PC-9 (cell line): Measurements from ENCODE around the gene CNNM4. TPM values are rescaled to one million over a fixed set of nuclear protein-coding genes. Genes with fewer than 3 reads are reported as not detected.

Experiments
- BruUV-seq: library from RNA; stranded (reverse); fragments of 400-500 nt; replicated peaks from 2 replicates; lab custom pipeline; 2021; lab: Mats Ljungman, UMichigan
- CTCF ChIA-PET: fragments of 300-600 bp; sonication (Branson Sonifier 250); formaldehyde crosslinking; loops from one replicate; lab custom pipeline; 2022; ENCODE audit warnings: antibody characterized with exemption; lab: Charles Lee
- POLR2A ChIA-PET: fragments of 300-600 bp; sonication (Branson Sonifier 250); formaldehyde crosslinking; loops from one replicate; lab custom pipeline; 2022; ENCODE audit warnings: antibody characterized with exemption; ENCODE audit not compliant: unreplicated experiment; lab: Charles Lee
- DNase-seq, 2 experiments: peaks; one replicate each; pipeline versions ENCODE4 v3.0.0 to v3.0.0-alpha.2; 2015 to 2022; ENCODE audit warnings: mixed read lengths in 1 of 2
- H2AFZ ChIP-seq: fragments of 200-600 bp; sonication (generic); 2 replicates; pipeline ENCODE4 v1.8.1; 2017; ENCODE audit warnings: antibody characterized with exemption
- H3F3A ChIP-seq: fragments of 200-600 bp; sonication (generic); 2 replicates; pipeline ENCODE4 v1.8.1; 2017; ENCODE audit warnings: antibody characterized with exemption, mild to moderate bottlenecking, low read depth; ENCODE audit not compliant: insufficient read depth
- H3K27ac ChIP-seq: fragments of 200-600 bp; sonication (generic); 2 replicates; pipeline ENCODE4 v1.6.1; 2016; ENCODE audit warnings: mixed run types
- H3K27me3 ChIP-seq: fragments of 200-600 bp; sonication (generic); 2 replicates; pipeline ENCODE4 v1.6.1; 2016; ENCODE audit warnings: low read depth, mixed run types; ENCODE audit not compliant: insufficient read depth
- H3K36me3 ChIP-seq: fragments of 200-600 bp; sonication (generic); 2 replicates; pipeline ENCODE4 v1.6.1; 2016; ENCODE audit warnings: low read depth, mixed run types
- H3K4me1 ChIP-seq: fragments of 200-600 bp; sonication (generic); replicated peaks from 2 replicates; pipeline ENCODE4 v1.6.1; 2016; ENCODE audit warnings: mixed run types; ENCODE audit not compliant: insufficient read depth
- H3K4me2 ChIP-seq: fragments of 200-600 bp; sonication (generic); 2 replicates; pipeline ENCODE4 v1.6.1; 2017; ENCODE audit warnings: mixed run types
- H3K4me3 ChIP-seq: fragments of 200-600 bp; sonication (generic); 2 replicates; pipeline ENCODE4 v1.6.1; 2016; ENCODE audit warnings: mixed run types
- H3K79me2 ChIP-seq: fragments of 200-600 bp; sonication (generic); 2 replicates; pipeline ENCODE4 v1.6.1; 2017; ENCODE audit warnings: low read depth, mixed run types
- H3K9me2 ChIP-seq: fragments of 200-600 bp; sonication (generic); 2 replicates; pipeline ENCODE4 v1.8.1; 2017; ENCODE audit warnings: mild to moderate bottlenecking; ENCODE audit not compliant: insufficient read depth
- H3K9me3 ChIP-seq: fragments of 200-600 bp; sonication (generic); 2 replicates; pipeline ENCODE4 v1.8.1; 2016; ENCODE audit warnings: low read depth; ENCODE audit not compliant: insufficient read depth
- H4K20me1 ChIP-seq: fragments of 200-600 bp; sonication (generic); 2 replicates; pipeline ENCODE4 v1.8.1; 2017; ENCODE audit not compliant: insufficient read depth
- EZH2 ChIP-seq: fragments of 200-600 bp; sonication (generic); IDR thresholded peaks from 2 replicates; pipeline ENCODE4 v1.8.0; 2017; ENCODE audit warnings: antibody characterized with exemption, low read depth
- intact Hi-C: fragments of 100-400 bp; cut with micrococcal nuclease; formaldehyde crosslinking; loops from one replicate; pipeline ENCODE4 v1.10.0; 2022; ENCODE audit not compliant: unreplicated experiment
- total RNA-seq: library from RNA; stranded (reverse); gene quantifications from 2 replicates; pipeline ENCODE4 v1.2.3, GENCODE V29; 2021
- TF ChIP-seq, protein P1 (sequence below): fragments of 200-600 bp; sonication (generic); conservative IDR thresholded peaks from 2 replicates; pipeline ENCODE4 v1.6.1; 2017; ENCODE audit warnings: mixed run types, antibody characterized with exemption, mild to moderate bottlenecking, moderate library complexity

The CNNM4 gene
- total RNA-seq, 1 experiment from 2014 or later = 31.4 TPM

- Histone ChIP-seq H3K36me3 (0 out of 2 replicates have a peak, but pooled peaks cover 9% of the 10 kb centered on the region), H3K4me2 (peak overlapping the region; percentile 87), H4K20me1 (no peaks in the 10 kb centered on the region; the same call in 1 of the 2 replicates), H3K27me3 (no peaks in the 10 kb centered on the region), H3K4me1 (peaks cover 10% of the 10 kb centered on the region), H3K79me2 (peaks cover 20% of the 10 kb centered on the region; the same call in 1 of the 2 replicates), H2AFZ (peak overlapping the region; percentile 94), H3K9me3 (no peaks in the 10 kb centered on the region), H3K27ac (no peak overlapping the region), H3K9me2 (no peaks in the 10 kb centered on the region), H3F3A (peaks cover 15% of the 10 kb centered on the region; the same call in 1 of the 2 replicates), H3K4me3 (peak overlapping the region; percentile 72)
- intact Hi-C loops = loop anchor here (5.0 kb wide), 1 partner anchor 40 kb away; no protein-coding TSS in a partner anchor
- ChIA-PET POLR2A (interaction anchor here (0.6 to 1.4 kb wide), 4 partner anchors 16 to 586 kb away, joined by 3 to 32 read pairs (median 5); no protein-coding TSS in a partner anchor), CTCF (interaction anchor here (0.7 to 2.0 kb wide), 14 partner anchors 11 to 307 kb away, joined by 3 to 36 read pairs (median 4); no protein-coding TSS in a partner anchor)
- TSS peak; percentile 14 for BruUV-seq
- no peak for DNase-seq
- TF ChIP-seq, protein P1, sequence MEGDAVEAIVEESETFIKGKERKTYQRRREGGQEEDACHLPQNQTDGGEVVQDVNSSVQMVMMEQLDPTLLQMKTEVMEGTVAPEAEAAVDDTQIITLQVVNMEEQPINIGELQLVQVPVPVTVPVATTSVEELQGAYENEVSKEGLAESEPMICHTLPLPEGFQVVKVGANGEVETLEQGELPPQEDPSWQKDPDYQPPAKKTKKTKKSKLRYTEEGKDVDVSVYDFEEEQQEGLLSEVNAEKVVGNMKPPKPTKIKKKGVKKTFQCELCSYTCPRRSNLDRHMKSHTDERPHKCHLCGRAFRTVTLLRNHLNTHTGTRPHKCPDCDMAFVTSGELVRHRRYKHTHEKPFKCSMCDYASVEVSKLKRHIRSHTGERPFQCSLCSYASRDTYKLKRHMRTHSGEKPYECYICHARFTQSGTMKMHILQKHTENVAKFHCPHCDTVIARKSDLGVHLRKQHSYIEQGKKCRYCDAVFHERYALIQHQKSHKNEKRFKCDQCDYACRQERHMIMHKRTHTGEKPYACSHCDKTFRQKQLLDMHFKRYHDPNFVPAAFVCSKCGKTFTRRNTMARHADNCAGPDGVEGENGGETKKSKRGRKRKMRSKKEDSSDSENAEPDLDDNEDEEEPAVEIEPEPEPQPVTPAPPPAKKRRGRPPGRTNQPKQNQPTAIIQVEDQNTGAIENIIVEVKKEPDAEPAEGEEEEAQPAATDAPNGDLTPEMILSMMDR = no peak
- TF ChIP-seq EZH2 = no peak
These were observed 96.3 kb downstream of the CNNM4 start for GRCh38 chr2:96856776-96857666.

DNA sequence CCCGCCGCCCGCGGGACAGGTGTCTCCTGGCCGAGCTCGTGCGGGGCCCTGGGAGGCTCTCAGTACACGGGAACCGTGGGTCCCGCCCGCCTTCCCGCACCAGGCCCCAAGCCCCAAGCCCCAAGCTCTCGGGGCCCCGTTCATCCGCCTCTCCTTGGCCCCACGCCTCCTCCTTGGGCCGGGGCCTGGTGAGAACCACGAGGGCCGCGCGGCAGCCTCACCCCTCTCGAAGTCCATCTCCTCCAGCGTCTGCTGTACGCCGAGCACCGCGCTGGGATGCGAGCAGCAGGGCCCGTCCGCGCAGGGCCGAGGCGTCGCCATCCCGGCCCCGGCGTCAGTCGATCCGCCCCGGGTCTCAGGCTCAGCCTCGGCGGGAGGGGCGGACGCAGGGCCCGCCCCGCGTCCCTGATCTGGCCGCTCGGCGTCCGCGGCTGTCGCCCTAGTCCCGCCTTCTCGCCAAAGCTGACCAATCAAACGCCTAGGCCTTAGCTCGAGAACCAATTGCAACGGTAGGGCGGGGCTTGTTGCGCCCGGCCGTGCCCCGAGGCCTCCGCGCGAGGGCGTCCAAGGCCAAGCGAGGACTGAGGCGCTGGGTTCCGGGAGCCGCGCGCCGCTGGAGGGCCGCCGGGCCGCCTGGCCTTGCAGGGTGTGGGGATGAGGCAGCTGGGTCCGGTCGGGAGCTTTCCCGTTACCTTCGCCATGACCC lies 97.1 kb downstream of the CNNM4 start, which contains the start of gene ANKRD39:
ANKRD39 (minus strand) TSS at position 350 of the 706 bp plus-strand sequence; CDS start at position 321, 29 bp downstream.
- TF ChIP-seq, protein P1 = peak; percentile 48
- TF ChIP-seq EZH2 = no peak
- Histone ChIP-seq H4K20me1 (no peaks in the 10 kb centered on the region; the same call in 1 of the 2 replicates), H3F3A (peaks cover 15% of the 10 kb centered on the region; the same call in 1 of the 2 replicates), H3K9me3 (no peaks in the 10 kb centered on the region), H2AFZ (peak within 1 kb of the TSS; percentile 94), H3K27ac (no peak within 1 kb of the TSS), H3K4me1 (peaks cover 10% of the 10 kb centered on the region), H3K36me3 (0 out of 2 replicates have a peak, but pooled peaks cover 11% of the 10 kb centered on the region), H3K79me2 (peaks cover 20% of the 10 kb centered on the region; the same call in 1 of the 2 replicates), H3K4me3 (peak within 1 kb of the TSS; percentile 72), H3K4me2 (peak within 1 kb of the TSS; percentile 87), H3K9me2 (no peaks in the 10 kb centered on the region), H3K27me3 (no peaks in the 10 kb centered on the region)
- POLR2A ChIA-PET = interaction anchor here (0.6 to 1.4 kb wide), 5 partner anchors 15 to 1826 kb away, joined by 3 to 32 read pairs (median 4); no protein-coding TSS in a partner anchor
- no TSS peak for BruUV-seq
- peak; percentile 95 to 100 for DNase-seq
- CTCF ChIA-PET = interaction anchor here (0.7 to 2.0 kb wide), 14 partner anchors 9 to 308 kb away, joined by 3 to 36 read pairs (median 5); no protein-coding TSS in a partner anchor
- intact Hi-C loops = loop anchor here (1.0 to 5.0 kb wide), 6 partner anchors 11 to 102 kb away; partner anchors contain the start of gene CNNM3
